Omental fat pad (tissue), 4 donors: ENCODE measurements around the gene FAM222A. TPM values are rescaled to one million over a fixed set of nuclear protein-coding genes. Genes with fewer than 3 reads are reported as not detected.

Source experiments
- ATAC-seq: fragments of 150-250 bp; one replicate; pipeline ENCODE4 v1.9.1; 2016; ENCODE audit warnings: mild to moderate bottlenecking, moderate library complexity; ENCODE audit not compliant: low FRiP score
- DNase-seq: peaks from one replicate; pipeline ENCODE4 v3.0.0-alpha.2; 2019; ENCODE audit warnings: low spot score
- CTCF ChIP-seq, 3 donors: fragments of 450-650 bp; IDR thresholded peaks; one replicate each; pipeline ENCODE4 v1.5.1; 2016 to 2017; ENCODE audit warnings: antibody characterized with exemption in 3 of 3, mild to moderate bottlenecking in 3 of 3, moderate library complexity in 2 of 3
- total RNA-seq, 4 donors: library from RNA; depleted of rRNA; stranded (reverse); fragments of >200 nt; gene quantifications; one replicate each; pipeline ENCODE4 v1.1.0, GENCODE V29; 2016

The FAM222A gene
- total RNA-seq, 4 donors from 2014 or later = 0.94 to 2.6 (median 2.3) TPM; not detected in 1

GRCh38 chr12:109673884-109674283 lies 39.7 kb upstream of the FAM222A start:
- DNase-seq (no peak), ATAC-seq (no peak)
- no peak for TF ChIP-seq CTCF (IDR thresholded peaks at IDR 0.05)

GRCh38 chr12:109675411-109675810 lies 38.2 kb upstream of the FAM222A start:
- ATAC-seq (no peak), DNase-seq (no peak)
- TF ChIP-seq CTCF (IDR thresholded peaks at IDR 0.05) = no peak

- DNase-seq = no peak
- TF ChIP-seq CTCF (IDR thresholded peaks at IDR 0.05) = no peak
- ATAC-seq = no peak
Observed at GRCh38 chr12:109677279-109677691, 36.3 kb upstream of the FAM222A start.

- DNase-seq (no peak), ATAC-seq (no peak)
- no peak for TF ChIP-seq CTCF (IDR thresholded peaks at IDR 0.05)
Observed at GRCh38 chr12:109678719-109679118, 34.9 kb upstream of the FAM222A start.

GRCh38 chr12:109679501-109680263 lies 33.9 kb upstream of the FAM222A start:
- no peak for ATAC-seq
- TF ChIP-seq CTCF (IDR thresholded peaks at IDR 0.05) = no peak

GRCh38 chr12:109680264-109681005 lies 33.2 kb upstream of the FAM222A start:
- ATAC-seq (no peak), DNase-seq (no peak)
- TF ChIP-seq CTCF (IDR thresholded peaks at IDR 0.05) = no peak

More at GRCh38 chr12:109679501-109680263, 33.9 kb upstream of the FAM222A start:
- no peak for DNase-seq
